NAMALWA (cell line): ENCODE measurements around the gene CYFIP2.

ENCODE experiments used
- DNase-seq: peaks from one replicate; pipeline ENCODE4 v3.0.0-alpha.2; 2015; ENCODE audit warnings: low spot score

CYFIP2 gene

DNA sequence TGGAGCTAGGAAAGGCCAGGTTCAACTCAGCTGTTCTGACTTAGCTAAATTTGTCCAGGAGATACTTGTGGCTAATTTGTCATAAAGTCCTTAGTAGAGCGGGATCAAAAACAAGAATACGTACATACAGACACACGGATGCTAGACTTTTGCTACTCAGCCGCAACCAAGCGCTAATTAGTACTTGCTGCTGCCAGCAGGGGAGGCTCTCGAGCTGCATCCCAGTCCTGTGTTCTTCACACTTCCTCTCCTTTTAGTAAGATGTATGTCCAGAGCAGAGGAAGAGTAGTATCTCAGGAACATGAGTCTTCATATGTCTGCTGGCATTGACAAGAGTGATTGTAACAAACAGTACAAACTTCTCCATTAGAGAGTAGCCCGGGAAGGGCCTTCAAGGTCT is 58.3 kb downstream of the CYFIP2 start:
- DNase-seq, result peak; percentile 33

DNA sequence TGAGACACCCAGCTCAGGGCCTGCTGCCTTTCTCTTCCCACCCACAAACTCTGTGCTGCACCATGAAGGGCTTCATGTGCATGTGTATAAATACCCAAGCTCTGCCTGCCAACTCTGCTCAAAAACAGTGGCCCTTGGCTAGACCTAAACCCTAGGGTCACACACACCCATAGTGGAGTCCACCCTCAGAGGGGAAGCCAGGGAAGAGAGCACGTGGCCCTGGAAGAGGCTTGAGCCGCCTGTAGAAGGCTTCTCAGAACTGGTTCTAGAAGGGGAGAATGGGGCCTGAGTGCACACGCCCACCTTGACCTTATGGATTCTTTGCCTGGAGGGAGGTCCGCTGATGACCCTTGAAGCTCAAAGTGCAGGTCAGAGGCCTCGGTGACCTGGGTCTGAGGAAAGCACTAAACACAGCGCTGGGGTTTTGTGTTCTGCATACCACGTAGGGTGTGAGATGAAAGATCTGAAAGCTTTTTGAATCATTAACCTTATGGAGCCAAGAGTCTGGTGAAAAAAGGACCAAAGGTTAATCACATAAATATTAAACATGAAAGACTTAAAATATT is 60.6 kb downstream of the CYFIP2 start:
- DNase-seq, result no peak

DNA sequence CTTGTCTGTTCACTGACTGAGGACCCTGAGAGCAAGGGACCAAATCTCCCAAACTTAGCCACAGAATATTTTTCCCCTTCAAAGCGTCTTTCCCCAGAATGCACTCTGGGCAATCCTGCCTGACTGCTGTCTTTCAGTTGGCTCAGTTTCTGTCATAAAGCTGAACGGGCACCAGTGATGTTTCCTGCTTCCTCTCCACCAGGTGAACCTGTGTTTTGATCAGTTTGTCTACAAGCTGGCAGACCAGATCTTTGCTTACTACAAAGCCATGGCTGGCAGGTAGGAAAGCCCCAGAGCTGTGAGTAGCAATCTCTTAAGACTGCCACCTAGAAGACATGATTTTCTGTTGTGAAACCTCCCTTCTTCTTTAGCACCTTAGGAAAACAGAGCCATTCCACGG is 61.8 kb downstream of the CYFIP2 start:
- no peak for DNase-seq

DNA sequence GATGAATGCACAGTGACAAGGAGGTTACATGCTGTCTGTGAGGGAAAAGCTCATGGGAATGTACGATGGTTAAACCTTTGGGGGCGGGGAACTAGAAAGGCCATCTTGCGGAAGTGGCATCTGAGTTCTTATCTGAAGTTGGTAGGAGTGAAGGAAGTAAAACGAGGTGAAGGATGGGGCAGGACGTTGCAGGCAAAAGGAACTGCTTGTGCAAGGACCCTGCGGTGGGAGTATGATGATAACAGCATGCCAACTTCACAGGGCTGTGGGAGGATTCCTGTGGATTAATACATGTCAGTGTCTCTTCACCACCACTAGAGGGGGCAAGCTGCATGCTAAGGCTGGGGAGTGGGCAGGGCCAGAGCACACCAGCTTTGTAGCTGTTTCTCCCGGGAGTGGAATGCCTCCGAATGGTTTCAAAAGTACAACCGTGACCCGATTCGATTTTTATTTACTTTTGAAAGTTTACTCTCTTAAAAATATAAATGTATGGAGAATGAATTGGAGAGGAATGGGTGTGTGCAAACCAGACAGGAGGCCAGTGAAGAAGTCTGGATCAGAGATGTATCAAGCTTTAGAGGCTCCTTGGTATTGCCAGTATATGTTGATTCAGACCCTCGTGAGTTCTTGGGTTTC is 62.5 kb downstream of the CYFIP2 start:
- peak; percentile 82 for DNase-seq

DNA sequence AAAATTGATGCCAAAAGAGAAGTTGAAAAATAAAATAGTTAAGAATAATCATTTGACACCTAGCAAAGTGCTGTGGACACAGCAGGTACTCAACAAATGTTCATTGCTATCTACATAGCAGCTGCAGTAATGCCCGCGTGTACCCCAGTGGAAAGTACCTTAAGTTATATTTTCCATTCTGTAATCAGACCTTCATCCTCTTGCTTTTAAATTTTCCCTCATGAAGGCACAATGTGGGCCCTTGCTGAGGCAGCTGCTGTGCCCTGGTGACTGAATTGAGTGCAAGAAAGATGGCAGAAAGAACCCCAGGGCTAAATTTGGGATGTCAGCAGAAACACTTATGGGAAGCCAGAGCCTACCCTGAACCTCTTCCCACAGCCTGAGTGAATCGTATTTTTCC is 65.9 kb downstream of the CYFIP2 start:
- no peak for DNase-seq

DNA sequence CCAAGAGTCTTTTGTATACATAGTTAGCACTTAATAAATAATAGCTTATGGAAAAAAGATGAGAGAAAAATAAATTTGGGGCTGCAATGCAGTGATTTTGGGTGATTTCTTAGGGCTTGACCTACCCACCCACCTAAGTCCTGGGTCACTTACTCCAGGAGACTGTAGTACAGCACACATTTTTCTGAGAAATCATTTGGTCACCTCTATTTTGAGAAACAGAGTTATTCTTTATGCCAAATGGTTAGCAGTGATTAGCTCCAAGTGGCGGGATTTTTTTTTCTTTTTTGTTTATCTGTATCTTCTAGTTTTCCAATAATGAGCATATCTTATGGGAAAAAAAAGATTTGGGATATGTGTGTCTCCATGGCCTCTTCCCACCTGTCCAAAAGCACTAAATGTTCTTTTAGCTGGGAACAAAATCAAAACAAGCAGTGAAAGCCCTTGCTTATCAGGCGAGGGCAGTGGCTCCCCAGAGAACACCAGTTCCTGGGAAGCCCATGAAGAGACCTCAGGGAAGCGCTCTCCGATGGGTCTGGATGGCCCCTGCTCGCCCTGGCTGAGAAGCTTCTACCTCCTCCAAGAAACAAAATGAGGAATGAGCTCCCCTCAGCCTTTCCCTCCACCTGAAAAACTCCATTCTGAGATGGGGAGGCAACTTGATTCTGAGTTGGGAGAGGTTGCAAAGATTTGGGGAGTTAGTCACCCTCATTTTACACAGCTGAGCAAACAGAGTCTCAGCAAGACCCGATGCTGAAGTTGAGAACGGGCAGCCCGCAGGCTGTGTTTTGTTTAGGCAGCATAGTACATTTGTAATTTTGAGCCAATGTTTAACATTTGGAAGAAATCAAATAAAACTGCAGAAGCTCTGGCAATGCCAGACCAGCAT is 69.9 kb downstream of the CYFIP2 start:
- DNase-seq, result no peak

DNA sequence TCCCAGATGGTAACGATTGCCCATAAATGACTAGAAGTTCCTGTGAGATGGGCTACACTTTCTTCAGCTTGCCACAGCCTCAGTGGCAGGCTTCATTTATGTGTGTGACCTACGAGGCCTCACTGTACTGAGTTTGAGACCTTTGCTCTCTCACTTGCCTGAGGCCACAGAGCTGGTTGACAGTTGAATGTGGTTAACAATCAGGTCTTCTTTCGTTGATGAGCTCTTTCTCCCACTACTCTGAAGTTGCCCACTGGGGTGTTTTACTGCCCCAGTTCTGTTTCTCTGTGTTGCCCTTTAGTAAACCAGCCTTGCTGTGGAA is 70.5 kb downstream of the CYFIP2 start:
- DNase-seq, result no peak

DNA sequence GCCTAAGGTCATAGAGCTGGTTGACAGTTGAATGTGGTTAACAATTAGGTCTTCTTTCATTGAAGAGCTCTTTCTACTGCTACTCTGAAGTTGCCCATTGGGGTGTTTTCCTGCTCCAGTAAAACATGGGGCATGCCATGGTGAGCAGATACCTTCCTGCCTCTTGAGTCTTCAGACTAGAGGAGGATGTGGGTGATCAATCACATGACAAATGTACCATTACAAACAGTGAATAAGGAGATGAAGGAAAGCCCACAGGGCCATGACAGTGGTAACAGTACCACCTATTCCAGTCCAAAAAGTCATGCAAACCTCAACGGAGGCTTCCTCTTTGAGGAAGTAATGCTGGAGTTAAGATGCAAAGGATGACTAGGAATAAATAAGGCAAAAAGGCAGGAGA is 73.5 kb downstream of the CYFIP2 start:
- no peak for DNase-seq

DNA sequence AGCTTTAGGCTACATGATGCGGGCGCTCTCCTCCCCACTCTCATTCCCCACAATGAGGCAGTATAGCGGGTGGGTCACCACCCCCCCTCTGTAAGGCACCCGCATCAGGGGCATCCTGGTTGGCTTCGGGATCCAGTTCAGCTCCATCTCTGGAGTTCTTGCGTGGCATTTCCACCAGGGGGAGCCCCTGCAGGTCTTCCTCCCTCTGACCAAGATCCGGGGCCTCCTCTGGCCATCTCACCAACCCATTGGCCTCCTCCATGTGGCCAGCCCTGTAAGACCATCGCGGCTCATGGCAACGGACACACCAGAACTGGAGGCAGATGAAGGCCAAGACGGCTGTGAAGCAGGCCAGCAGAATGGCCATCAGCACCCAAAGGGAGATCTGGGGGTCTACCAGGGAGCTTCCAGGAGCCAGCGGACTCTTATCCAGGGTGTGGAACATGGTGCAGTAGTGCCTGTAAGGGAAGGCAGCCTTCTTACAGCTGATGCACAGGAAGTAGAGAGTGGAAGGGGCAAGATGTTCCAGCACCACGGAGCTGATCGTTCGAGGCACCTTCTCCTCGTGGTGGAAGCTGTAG is 77.0 kb downstream of the CYFIP2 start:
- DNase-seq, result peak; percentile 47

DNA sequence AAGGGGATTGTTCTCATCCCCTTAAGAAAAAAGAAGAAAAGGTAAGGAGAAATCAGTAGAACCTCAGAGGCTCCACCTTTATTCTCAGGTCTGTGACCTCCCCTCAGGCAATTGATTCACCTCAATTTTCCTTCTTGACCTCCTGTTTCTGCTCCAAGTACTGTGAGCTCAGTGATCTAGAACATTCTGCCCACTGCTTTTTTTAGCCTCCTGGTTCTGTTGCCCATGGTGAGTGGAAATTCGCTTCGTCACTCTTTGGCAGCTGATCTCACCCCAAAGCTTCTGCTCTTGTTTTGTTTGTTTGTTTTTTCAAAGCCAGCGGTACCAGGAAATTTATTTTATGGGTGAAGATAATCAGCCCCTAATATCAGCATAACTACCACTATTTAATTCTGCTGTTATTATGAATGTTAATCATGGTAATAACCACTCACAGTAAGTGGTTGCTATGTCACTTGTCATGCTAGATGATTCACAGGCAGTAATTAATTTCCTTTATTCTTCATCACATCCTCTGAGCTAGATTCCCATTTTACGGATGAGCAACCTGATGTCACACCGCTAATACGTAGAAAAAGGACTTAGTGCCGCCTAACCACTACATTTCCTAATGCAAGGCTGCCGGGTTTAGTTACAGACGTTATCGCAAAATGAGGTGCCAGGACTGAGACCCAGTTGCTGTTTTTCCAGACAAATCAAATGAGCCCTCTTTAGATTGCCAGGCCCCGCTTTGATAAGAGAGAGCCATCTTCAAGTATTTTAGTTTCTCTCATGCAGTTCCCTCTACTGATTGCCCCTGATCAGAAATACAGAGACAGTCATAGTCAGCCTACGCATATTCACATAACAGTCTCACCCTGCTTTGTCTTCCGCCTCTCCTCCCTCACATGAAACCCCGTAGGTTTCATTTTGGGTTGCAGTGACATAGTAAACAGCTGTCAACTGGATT is 78.2 kb downstream of the CYFIP2 start:
- no peak for DNase-seq

DNA sequence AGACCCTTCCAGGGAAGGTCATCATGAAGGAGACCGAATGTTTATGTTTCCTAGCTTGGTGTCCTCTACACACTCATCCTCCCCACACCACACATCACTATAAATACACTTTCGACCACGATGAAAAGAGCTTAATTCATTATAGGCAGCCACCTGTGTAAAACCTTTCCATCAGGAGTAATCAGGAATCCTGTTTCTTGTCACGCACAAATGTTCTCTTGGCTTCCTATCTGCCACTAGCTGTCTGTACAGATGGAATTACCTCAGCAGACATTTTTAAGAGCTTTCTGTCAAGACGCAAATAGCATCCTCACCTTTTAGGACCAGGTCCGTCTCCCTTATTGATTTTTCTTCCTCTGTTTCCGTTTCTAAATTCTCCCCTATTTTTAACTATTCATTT is 79.1 kb downstream of the CYFIP2 start:
- DNase-seq, result no peak

DNA sequence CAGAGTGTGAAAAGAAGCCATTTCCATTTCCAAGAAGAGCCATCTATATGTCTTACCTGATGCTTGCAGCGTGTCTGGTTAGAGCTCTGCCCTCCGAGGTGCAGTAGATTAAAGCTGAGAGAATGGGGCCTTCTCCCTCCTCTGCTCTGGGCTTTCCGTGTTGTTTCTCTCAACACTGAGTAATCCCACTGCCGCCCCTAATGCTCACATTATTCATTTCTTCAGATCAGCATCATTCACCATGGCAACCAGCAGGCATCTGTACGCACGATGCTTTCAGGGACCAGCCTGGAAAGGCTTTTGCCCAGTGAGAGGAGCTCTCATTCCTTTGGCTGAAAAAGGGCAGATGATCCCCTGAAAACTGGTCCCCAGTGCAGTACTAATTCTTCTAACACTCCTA is 79.6 kb downstream of the CYFIP2 start:
- no peak for DNase-seq

DNA sequence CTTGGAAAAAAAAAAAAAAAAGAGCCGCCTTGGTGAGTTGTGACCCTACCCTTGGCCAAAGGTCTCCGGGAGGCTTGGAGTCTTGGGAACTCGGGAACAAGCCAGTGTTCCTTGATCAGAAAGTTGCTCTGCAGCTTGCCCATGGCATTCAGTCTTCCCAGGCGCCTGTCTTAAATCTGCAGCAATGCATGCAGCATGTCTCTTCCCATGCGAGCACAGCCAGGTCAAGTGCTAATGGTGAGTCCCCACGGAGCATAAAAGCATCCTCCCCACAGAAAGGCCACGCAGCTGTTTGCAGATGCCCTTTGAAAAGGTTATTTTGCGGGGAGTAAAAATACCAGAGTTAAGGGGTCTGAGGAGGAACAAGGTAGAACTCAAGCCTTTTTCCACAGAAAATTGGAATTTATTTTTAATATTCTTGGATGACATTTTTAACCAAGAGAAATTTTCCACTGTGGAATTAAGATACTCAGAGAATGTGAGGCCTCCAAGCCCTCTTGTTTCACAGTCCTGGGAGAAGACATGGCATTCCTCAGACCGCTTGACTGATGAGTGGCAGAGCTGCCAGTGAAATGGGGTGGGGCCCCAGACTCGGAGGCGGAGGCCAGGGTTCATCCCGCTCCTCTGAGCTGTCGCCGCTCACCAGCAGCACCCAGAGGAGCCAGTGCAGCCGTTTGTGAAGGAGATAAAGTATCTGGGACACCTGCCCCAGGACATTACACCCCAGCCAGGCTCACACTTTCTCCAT is 81.6 kb downstream of the CYFIP2 start:
- DNase-seq, result no peak

DNA sequence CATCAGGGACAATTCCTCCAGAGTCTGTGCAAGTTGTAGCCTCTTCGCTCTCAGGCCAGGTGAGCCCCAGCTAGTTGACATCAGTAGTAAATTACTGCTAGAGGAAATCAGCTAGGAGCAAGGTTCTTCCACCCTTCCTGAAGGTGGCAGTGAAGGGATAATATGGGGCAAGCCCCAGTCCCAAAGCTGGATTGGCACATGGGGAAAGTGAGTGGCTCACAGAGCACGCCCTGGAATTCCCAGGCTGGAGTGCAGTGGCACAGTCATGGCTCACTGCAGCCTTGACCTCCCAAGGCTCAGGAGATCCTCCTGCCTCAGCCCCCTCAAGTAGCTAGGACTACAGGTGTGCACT is 82.1 kb downstream of the CYFIP2 start:
- no peak for DNase-seq

DNA sequence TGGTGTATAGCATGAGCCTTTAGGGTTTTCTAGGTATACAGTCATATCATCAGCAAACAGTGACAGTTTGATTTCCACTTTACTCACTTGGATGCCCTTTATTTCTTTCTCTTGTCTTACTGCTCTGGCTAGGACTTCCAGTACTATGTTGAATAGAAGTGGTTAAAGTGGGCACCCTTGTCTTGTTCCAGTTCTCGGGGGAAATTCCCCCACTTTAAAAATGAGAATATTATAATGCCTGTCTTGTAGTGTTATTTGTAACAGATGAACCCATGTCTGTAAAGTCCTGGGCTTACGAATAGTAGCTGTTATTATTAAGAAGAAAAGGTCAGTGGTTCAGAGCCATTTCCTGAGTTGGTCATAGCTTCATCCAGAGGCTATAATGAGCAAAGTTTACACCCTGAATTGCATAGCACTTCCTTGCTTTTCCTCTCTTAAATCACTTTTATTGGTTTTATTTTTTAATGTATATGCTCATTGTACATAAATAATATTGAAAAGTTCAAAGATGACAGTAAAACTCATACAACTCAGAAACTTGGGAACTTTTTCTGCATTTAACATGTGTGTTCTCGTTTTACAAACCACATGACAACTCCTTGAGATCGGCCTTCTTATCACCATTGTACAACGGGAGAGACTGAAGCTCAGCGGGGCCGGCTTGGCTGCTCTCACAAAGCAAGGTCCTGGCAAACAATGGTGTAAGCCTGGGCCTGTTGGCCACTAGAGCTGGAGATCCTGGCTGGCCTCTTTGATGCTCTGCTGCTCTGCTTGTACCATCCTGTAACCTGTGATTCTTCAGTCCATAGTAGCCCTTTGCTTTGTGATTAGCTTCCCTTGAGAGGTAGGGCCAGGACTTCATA is 85.2 kb downstream of the CYFIP2 start:
- DNase-seq, result no peak

DNA sequence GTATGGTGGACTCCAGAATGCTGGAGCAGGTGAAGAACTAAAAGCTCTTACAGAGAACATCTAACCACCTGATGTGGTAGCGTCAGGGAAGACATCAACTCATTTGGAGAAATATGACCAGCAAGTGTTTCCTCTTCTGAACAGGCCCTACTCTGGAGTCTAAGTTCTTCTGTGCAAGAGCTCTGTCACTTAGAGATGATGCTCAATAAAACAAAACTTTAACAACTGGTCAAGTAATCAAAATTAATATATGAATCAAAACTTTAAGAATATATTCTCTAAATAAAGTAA is 85.8 kb downstream of the CYFIP2 start:
- DNase-seq, result no peak

DNA sequence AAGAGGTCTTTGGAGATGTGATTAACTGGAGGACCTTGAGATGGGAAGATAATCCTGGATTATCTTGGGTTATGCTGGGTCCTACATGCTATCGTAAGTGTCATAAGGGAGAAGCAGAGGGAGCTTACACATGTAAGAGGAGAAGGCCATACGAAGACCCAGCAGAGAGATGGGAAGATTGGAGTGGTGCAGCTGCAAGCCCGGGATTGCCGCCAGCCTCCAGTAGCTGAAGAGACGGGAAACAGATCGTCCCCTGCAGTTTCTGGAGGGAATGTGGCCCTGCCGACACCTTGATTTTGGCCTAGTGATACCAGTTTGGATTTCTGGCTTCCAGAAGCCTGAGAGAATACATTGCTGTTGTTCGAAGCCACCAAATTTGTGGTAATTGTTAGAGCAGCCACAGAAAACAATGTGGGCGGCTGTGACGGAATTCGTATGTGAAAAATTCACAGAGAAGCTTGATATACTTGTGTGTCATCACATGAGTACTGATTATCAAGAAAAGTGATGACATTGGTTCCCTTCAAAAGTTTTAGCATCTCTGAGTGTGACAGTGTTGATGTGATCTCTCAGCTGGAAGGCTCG is 86.9 kb downstream of the CYFIP2 start:
- no peak for DNase-seq

DNA sequence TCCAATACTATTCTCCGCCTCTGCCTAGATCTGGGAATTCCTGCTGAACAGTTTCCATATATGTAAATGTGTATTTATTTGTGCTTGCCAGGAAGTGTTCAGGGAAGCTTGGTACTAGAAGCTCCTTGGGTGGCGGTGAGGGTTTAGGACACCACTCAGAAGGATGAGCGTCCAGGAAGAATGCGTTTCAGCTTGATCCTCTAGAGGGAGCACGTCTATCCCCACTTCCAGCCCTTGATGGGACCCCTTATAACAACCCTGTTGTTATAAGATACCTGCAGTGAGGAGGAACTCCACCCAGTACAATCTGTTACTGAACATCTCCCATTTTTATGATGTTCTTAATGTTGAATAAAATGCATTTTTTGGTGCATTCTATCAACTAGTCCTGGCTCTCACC is 88.9 kb downstream of the CYFIP2 start:
- DNase-seq, result peak; percentile 28

DNA sequence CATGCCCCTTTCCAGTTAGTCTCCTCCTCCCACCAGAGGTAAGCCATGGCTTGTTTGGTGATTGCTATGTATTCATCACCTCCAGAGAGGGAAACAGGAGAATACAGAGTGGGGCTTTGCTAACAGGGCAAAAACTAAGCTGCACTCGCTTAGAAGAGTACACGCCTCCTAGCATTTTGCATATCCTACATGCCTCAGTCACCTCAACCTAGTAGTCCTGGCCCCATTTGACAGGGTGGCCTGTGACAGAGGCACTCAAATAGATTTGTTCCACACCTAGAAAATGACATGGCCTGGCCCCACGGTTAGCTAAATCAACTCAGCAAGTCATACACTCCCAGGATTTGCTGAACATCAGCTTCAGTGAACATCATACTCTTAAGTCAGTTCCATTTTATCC is 90.7 kb downstream of the CYFIP2 start:
- DNase-seq, result no peak

DNA sequence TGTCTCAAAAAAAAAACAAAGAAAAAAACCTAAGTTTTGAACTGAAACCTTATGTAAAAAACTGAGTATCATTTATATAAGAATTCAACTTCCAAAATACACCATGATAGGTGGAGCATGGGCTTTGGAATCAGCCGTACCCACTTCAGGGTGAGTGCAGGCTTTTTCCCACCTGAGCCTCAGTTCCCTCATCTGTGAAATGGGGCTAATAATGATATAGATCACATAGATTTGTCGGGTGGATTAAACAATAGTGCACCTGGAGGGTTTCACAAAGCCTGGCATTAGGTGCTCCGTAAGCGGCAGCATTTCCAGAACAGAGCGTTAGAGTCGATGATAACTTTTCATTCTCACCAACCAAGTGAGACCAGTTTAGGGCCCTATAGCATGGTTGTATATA is 91.9 kb downstream of the CYFIP2 start:
- DNase-seq, result no peak
